Right cardiac atrium (tissue), 5 donors: ENCODE measurements around the gene CBLL1. TPM values are rescaled to one million over a fixed set of nuclear protein-coding genes. Genes with fewer than 3 reads are reported as not detected.

Experiments used
- polyA plus RNA-seq: library from polyadenylated mRNA; stranded (reverse); fragments of 200-250 nt; gene quantifications from one replicate; pipeline ENCODE4 v1.2.3, GENCODE V29; 2013
- total RNA-seq, 4 donors: library from RNA; stranded (reverse); fragmentation: NEBNext Ultra II Directional; extraction: Animal tissue kit (Norgen Biotek cat#: 25700); gene quantifications; one replicate each; pipeline ENCODE4 v1.2.1, GENCODE V29; 2021
- donor health status: healthy with polysubstance abuse.
- donor health status: DM: no; HTN: yes; CAD: no.
- donor health status: DM: no; HTN: no; CAD: no.
- donor health status: DM: no; HTN: yes; CAD: no; lungs with severe emphysema.
- donor health status: DM: yes; HTN: yes; CAD: no.

The CBLL1 gene
- total and polyA plus RNA-seq, 5 donors, result 6.3 to 21.2 (median 17.8) TPM

Other genes starting within 250 kb of the CBLL1 start
- 10 to 100 TPM; 40.6 to 59.2 (median 46.7) TPM for gene COG5, start 180.2 kb upstream of the CBLL1 start, total RNA-seq
- gene COG5, start 180.2 kb upstream of the CBLL1 start, polyA plus RNA-seq, result 18.5 TPM
- 1 to 10 TPM; 6.8 to 8.4 (median 7.9) TPM for gene DUS4L, start 180.2 kb upstream of the CBLL1 start, total RNA-seq
- gene DUS4L, start 180.2 kb upstream of the CBLL1 start, polyA plus RNA-seq, result 6.1 TPM
- gene BCAP29, start 163.9 kb upstream of the CBLL1 start, total RNA-seq, result 100 to 1,000 TPM in 2 of 4 donors, 10 to 100 TPM in 2; 91.8 to 107 (median 103) TPM
- gene BCAP29, start 163.9 kb upstream of the CBLL1 start, polyA plus RNA-seq, result 53.8 TPM
- gene SLC26A4, start 83.3 kb upstream of the CBLL1 start, total RNA-seq, result under 1 TPM; 0.32 to 0.84 (median 0.47) TPM
- gene SLC26A4, start 83.3 kb upstream of the CBLL1 start, polyA plus RNA-seq, result 0.23 TPM
- gene SLC26A3, start 59.1 kb downstream of the CBLL1 start, total RNA-seq, result not detected
- 0.07 TPM for gene SLC26A3, start 59.1 kb downstream of the CBLL1 start, polyA plus RNA-seq
- gene DLD, start 147.0 kb downstream of the CBLL1 start, total RNA-seq, result 100 to 1,000 TPM; 151 to 162 (median 158) TPM
- 112 TPM for gene DLD, start 147.0 kb downstream of the CBLL1 start, polyA plus RNA-seq